ENCODE results near the gene MFAP4. TPM values are rescaled to one million over a fixed set of nuclear protein-coding genes. Genes with fewer than 3 reads are reported as not detected.

MFAP4 gene
- total RNA-seq, 1 experiment from 2014 or later: 1.5 TPM

DNA sequence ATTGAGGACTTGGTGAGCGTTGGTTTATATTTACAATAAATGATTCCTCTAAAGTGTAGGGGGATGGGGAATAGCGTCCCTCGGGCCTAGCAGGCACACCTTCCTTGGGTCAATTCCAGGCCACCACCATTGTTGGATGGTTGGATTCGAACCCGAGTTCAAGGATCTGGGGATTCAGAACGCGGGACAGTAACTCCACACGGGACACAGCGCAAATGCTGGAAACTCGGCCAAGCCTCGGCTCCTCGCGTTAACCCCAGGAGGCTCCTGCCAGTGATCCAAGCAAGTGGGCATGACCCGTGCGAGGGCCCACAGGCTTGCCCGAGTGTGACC is 25.1 kb downstream of the MFAP4 start:
- H3K4me1 Mint-ChIP-seq: peaks cover 22 to 30% of the 10 kb centered on the region in 2 experiments
- WGBS (ENCODE audit: extremely low coverage, insufficient read length, low lambda C conversion rate): no CpG with 5 or more reads among the region's 16 CpGs

More for the DNA sequence above, 25.1 kb downstream of the MFAP4 start:
- Histone ChIP-seq H3K27ac (ENCODE audit: insufficient read length, low read depth, low read length) (no peak overlapping the region), H4K5ac (ENCODE audit: insufficient read length, low read depth, low read length) (no peak overlapping the region), H2BK120ac (ENCODE audit: low read depth, low read length, poor library complexity, severe bottlenecking) (no peak overlapping the region), H3K23me2 (ENCODE audit: insufficient read length, low read depth, low read length, poor library complexity, severe bottlenecking) (no peaks in the 10 kb centered on the region), H3K4ac (ENCODE audit: low read depth, low read length) (no peak overlapping the region), H2BK20ac (ENCODE audit: low read depth, low read length, poor library complexity, severe bottlenecking) (no peak overlapping the region), H3K27me3 (ENCODE audit: insufficient read depth, low read length) (no peaks in the 10 kb centered on the region), H3K9ac (ENCODE audit: extremely low read depth, insufficient read length, low read length) (peak overlapping the region; percentile 58), H2AK5ac (ENCODE audit: insufficient read length, low read length) (no peak overlapping the region), H3K14ac (ENCODE audit: insufficient read depth, low read length) (no peak overlapping the region; the same call in 1 of the 2 replicates), H2BK5ac (ENCODE audit: insufficient read length, low read length) (no peak overlapping the region), H3K18ac (ENCODE audit: insufficient read length, low read depth, low read length) (no peak overlapping the region), H3K56ac (ENCODE audit: insufficient read length, low read depth, low read length) (no peak overlapping the region), H3K79me2 (ENCODE audit: insufficient read depth, low read length) (0 out of 2 replicates have a peak, but pooled peaks cover 2% of the 10 kb centered on the region), H2BK12ac (ENCODE audit: insufficient read length, low read depth, low read length) (no peak overlapping the region), H4K8ac (replicated peaks; ENCODE audit: insufficient read length, low read depth, low read length) (no peak overlapping the region), H2BK15ac (ENCODE audit: low read depth, low read length) (no peak overlapping the region), H4K20me1 (ENCODE audit: control insufficient read depth, insufficient read depth, insufficient read length) (no peaks in the 10 kb centered on the region), H3K79me1 (ENCODE audit: insufficient read depth, low read depth, low read length, poor library complexity, severe bottlenecking) (no peaks in the 10 kb centered on the region), H3K23ac (ENCODE audit: insufficient read length, low read depth, low read length) (no peak overlapping the region), H2AFZ (ENCODE audit: low read length) (no peak overlapping the region), H3T11ph (ENCODE audit: low read length) (no peak overlapping the region), H3K4me1 (ENCODE audit: insufficient read depth, low read length) (no peaks in the 10 kb centered on the region), H3K4me2 (ENCODE audit: insufficient read depth, insufficient read length, low read length) (peak overlapping the region; percentile 58), H3K9me3 (ENCODE audit: control insufficient read depth, low read depth, low read length) (no peaks in the 10 kb centered on the region), H4K91ac (ENCODE audit: insufficient read length, low read depth, low read length) (no peak overlapping the region)
- peak overlapping the region; percentile 84 to 88 for H3K4me3 Mint-ChIP-seq
- H3K27me3 Mint-ChIP-seq (ENCODE audit: low read depth): peaks cover 5% of the 10 kb centered on the region; the same call in 1 of the 2 replicates
- no peaks in the 10 kb centered on the region; a peak in 1 of 5 replicates for H3K9me3 Mint-ChIP-seq
- TF ChIP-seq, protein P1, sequence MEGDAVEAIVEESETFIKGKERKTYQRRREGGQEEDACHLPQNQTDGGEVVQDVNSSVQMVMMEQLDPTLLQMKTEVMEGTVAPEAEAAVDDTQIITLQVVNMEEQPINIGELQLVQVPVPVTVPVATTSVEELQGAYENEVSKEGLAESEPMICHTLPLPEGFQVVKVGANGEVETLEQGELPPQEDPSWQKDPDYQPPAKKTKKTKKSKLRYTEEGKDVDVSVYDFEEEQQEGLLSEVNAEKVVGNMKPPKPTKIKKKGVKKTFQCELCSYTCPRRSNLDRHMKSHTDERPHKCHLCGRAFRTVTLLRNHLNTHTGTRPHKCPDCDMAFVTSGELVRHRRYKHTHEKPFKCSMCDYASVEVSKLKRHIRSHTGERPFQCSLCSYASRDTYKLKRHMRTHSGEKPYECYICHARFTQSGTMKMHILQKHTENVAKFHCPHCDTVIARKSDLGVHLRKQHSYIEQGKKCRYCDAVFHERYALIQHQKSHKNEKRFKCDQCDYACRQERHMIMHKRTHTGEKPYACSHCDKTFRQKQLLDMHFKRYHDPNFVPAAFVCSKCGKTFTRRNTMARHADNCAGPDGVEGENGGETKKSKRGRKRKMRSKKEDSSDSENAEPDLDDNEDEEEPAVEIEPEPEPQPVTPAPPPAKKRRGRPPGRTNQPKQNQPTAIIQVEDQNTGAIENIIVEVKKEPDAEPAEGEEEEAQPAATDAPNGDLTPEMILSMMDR (conservative IDR thresholded peaks at IDR 0.05): no peak
- peaks cover 9 to 29% (median 26%) of the 10 kb centered on the region in 3 experiments for H3K36me3 Mint-ChIP-seq (ENCODE audit: insufficient read depth in 1 of 3, low read depth in 3 of 3)
- H3K27ac Mint-ChIP-seq: no peak overlapping the region
- no peak for DNase-seq

Measured in H9 (cell line).